ENCODE measurements around the gene NECAB3.

NECAB3 gene

DNA sequence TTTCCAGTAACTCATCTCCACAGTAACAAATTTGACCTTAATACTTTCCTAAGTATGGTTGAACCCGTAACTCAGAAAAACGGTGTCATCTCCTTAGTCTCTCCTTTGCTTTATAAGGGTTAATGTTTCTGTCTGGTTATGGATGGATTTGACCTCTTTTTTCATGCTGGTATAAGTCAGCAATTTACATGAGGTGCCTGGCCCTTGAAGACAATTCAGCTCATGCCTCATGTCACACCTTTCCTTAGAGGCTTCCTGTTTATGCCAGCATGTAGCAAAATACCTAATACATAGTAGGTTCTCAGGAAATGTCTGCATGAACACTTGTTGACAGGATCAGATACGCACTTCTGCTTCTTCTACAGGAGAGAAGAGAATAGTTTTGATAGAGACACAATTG is 49.8 kb downstream of the NECAB3 start:
- H3K4me1 ChIP-seq (ENCODE audit: control insufficient read depth in 5 of 5, insufficient read depth in 5 of 5, low read length in 5 of 5): no peaks in the 10 kb centered on the region
- H3K9me3 ChIP-seq (ENCODE audit: control insufficient read depth in 5 of 5, low read length in 5 of 5): no peaks in the 10 kb centered on the region
- H3K36me3 ChIP-seq (ENCODE audit: control insufficient read depth in 5 of 5, insufficient read depth in 5 of 5, low read length in 5 of 5): peaks cover 13 to 59% (median 42%) of the 10 kb centered on the region in 5 donors
- no peaks in the 10 kb centered on the region for H3K27me3 ChIP-seq (ENCODE audit: control insufficient read depth in 5 of 5, insufficient read depth in 4 of 5, low read length in 5 of 5)
- H3K4me3 ChIP-seq (ENCODE audit: low read depth in 1 of 5, low read length in 5 of 5): no peak overlapping the region
- no peak overlapping the region for H3K9ac ChIP-seq (ENCODE audit: low read length in 5 of 5)
- no peak overlapping the region for H3K27ac ChIP-seq (ENCODE audit: low read depth, low read length)

- Histone ChIP-seq H3K4me1 (ENCODE audit: control insufficient read depth in 5 of 5, insufficient read depth in 5 of 5, low read length in 5 of 5) (no peaks in the 10 kb centered on the region), H3K9ac (ENCODE audit: low read length in 5 of 5) (no peak overlapping the region), H3K27me3 (ENCODE audit: control insufficient read depth in 5 of 5, insufficient read depth in 4 of 5, low read length in 5 of 5) (no peaks in the 10 kb centered on the region), H3K36me3 (ENCODE audit: control insufficient read depth in 5 of 5, insufficient read depth in 5 of 5, low read length in 5 of 5) (peaks cover 8 to 48% (median 30%) of the 10 kb centered on the region in 5 donors), H3K4me3 (ENCODE audit: low read depth in 1 of 5, low read length in 5 of 5) (no peak overlapping the region), H3K9me3 (ENCODE audit: control insufficient read depth in 5 of 5, low read length in 5 of 5) (no peaks in the 10 kb centered on the region), H3K27ac (ENCODE audit: low read depth, low read length) (no peak overlapping the region)
Observed at GRCh38 chr20:33622705-33623365, 51.4 kb downstream of the NECAB3 start.

DNA sequence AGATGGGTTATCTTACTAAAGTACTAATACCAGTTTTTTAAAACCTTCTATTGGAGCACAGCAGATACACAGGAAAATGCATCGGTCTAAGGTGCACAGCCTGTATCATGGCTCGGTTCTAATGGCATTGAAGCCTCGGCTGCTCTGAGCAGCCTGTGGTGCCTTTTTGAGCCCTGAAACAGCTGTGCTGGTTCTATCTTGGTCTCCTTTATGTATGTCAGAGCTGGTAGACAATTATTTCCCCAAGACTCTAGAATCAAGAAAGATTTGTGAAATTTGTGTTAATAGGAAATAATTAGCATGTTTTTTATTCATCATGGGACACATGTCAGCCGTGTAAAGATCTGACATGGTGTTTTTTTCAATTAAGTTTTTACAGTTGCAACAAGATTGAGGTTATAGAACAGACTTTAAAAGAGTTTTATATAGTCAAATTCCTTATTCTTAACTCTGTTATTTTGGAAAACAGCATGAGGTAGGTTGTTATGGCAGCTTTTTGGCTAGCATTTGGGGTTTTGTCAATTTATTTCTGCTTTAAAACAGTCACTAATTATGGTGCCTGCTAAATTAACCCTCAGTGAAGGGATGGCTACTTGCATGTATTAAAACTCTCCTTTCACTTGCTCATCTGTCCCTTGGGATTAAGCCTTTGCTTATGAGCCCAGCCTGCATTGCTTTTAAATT is 52.4 kb downstream of the NECAB3 start:
- H3K9ac ChIP-seq (ENCODE audit: low read length in 5 of 5): no peak overlapping the region
- H3K27ac ChIP-seq (ENCODE audit: low read depth, low read length): no peak overlapping the region
- H3K4me1 ChIP-seq (ENCODE audit: control insufficient read depth in 5 of 5, insufficient read depth in 5 of 5, low read length in 5 of 5): no peaks in the 10 kb centered on the region
- H3K4me3 ChIP-seq (ENCODE audit: low read depth in 1 of 5, low read length in 5 of 5): no peak overlapping the region
- no peaks in the 10 kb centered on the region for H3K27me3 ChIP-seq (ENCODE audit: control insufficient read depth in 5 of 5, insufficient read depth in 4 of 5, low read length in 5 of 5)
- peaks cover 9 to 50% (median 28%) of the 10 kb centered on the region in 5 donors for H3K36me3 ChIP-seq (ENCODE audit: control insufficient read depth in 5 of 5, insufficient read depth in 5 of 5, low read length in 5 of 5)
- no peaks in the 10 kb centered on the region for H3K9me3 ChIP-seq (ENCODE audit: control insufficient read depth in 5 of 5, low read length in 5 of 5)

DNA sequence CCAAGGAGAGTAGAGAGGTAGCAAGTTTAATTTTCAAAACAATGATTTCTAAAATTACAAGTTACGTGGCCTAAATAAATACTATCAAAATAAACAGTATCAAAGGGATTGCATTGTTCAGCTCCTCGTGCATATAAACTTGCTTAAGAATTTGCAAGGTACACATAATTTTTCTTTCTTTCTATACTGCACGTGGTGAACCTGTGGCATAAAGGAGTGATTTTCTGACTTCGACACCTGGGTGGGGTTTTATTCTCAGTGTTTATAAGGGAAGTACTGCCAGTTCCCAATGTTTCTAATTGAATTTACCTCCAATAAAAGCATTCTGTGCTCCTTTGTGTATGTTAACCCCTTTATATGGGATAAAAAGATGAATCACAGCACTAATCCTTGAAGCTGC is 62.2 kb downstream of the NECAB3 start:
- Histone ChIP-seq H3K4me3 (ENCODE audit: low read depth in 1 of 5, low read length in 5 of 5) (no peak overlapping the region), H3K27ac (ENCODE audit: low read depth, low read length) (no peak overlapping the region), H3K27me3 (ENCODE audit: control insufficient read depth in 5 of 5, insufficient read depth in 4 of 5, low read length in 5 of 5) (no peaks in the 10 kb centered on the region), H3K4me1 (ENCODE audit: control insufficient read depth in 5 of 5, insufficient read depth in 5 of 5, low read length in 5 of 5) (no peaks in the 10 kb centered on the region), H3K9me3 (ENCODE audit: control insufficient read depth in 5 of 5, low read length in 5 of 5) (no peaks in the 10 kb centered on the region), H3K9ac (ENCODE audit: low read length in 5 of 5) (no peak overlapping the region), H3K36me3 (ENCODE audit: control insufficient read depth in 5 of 5, insufficient read depth in 5 of 5, low read length in 5 of 5) (peaks cover 35 to 66% (median 46%) of the 10 kb centered on the region in 5 donors)

DNA sequence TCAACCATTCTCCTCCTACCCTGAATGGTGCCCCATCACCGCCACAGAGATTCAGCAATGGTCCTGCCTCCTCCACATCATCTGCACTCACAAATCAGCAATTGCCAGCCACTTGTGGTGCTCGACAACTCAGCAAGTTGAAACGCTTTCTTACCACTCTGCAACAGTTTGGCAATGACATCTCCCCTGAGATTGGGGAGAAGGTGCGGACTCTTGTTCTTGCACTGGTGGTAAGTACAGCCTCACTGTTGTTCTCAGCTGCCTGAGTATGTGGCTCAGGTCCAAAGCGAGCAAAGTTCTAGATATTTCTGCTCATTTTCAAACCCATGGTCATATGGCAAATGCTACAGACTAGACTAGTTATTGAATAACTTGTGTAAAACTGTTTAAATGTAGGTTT is 63.1 kb downstream of the NECAB3 start:
- Histone ChIP-seq H3K4me3 (ENCODE audit: low read depth in 1 of 5, low read length in 5 of 5) (no peak overlapping the region), H3K27me3 (ENCODE audit: control insufficient read depth in 5 of 5, insufficient read depth in 4 of 5, low read length in 5 of 5) (no peaks in the 10 kb centered on the region), H3K9ac (ENCODE audit: low read length in 5 of 5) (no peak overlapping the region), H3K36me3 (ENCODE audit: control insufficient read depth in 5 of 5, insufficient read depth in 5 of 5, low read length in 5 of 5) (peaks cover 35 to 58% (median 46%) of the 10 kb centered on the region in 5 donors), H3K27ac (ENCODE audit: low read depth, low read length) (no peak overlapping the region), H3K4me1 (ENCODE audit: control insufficient read depth in 5 of 5, insufficient read depth in 5 of 5, low read length in 5 of 5) (no peaks in the 10 kb centered on the region), H3K9me3 (ENCODE audit: control insufficient read depth in 5 of 5, low read length in 5 of 5) (no peaks in the 10 kb centered on the region)

DNA sequence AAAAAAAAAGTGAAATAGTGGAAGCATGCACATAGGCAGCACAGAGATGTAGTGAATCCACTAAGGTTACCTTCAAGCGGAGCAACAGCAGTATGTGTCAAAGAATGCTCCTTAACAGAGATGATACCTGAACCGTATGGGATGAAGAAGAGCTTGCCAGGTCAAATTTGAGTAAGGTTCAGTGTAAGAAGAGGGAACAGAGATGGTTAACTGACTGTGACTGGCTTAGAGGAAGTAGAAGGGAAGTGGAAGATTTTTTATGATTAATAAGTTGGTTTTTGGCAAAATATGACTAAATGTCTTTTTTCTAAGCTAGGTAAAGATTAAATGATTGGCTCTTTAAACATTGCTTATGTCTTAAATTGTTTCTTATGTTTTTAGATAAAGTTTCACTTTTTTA is 64.7 kb downstream of the NECAB3 start:
- H3K4me1 ChIP-seq (ENCODE audit: control insufficient read depth in 5 of 5, insufficient read depth in 5 of 5, low read length in 5 of 5): peaks cover 0 to 3% (median 2%) of the 10 kb centered on the region in 5 donors
- no peak overlapping the region for H3K4me3 ChIP-seq (ENCODE audit: low read depth in 1 of 5, low read length in 5 of 5)
- no peaks in the 10 kb centered on the region for H3K27me3 ChIP-seq (ENCODE audit: control insufficient read depth in 5 of 5, insufficient read depth in 4 of 5, low read length in 5 of 5)
- no peak overlapping the region for H3K27ac ChIP-seq (ENCODE audit: low read depth, low read length)
- peaks cover 30 to 52% (median 36%) of the 10 kb centered on the region in 5 donors for H3K36me3 ChIP-seq (ENCODE audit: control insufficient read depth in 5 of 5, insufficient read depth in 5 of 5, low read length in 5 of 5)
- no peak overlapping the region for H3K9ac ChIP-seq (ENCODE audit: low read length in 5 of 5)
- H3K9me3 ChIP-seq (ENCODE audit: control insufficient read depth in 5 of 5, low read length in 5 of 5): no peaks in the 10 kb centered on the region

Data from subcutaneous abdominal adipose tissue (tissue), 5 donors.